NCI-H1092 treated with DMSO at 0.1 percent for 48 hours (cell line): ENCODE results near the gene FGFR3.
"Not testable (repeated sequence)": the region's sequence is repeated elsewhere in the genome, so short reads cannot be mapped to it uniquely, and the experiment has no call there.

Experiments used
- DNase-seq: peaks from one replicate; lab custom pipeline; 2025; lab: John Stamatoyannopoulos, UW

FGFR3 gene

GRCh38 chr4:1842339-1842895 lies 49.3 kb downstream of the FGFR3 start:
- no peak for DNase-seq

GRCh38 chr4:1842993-1843448 lies 49.9 kb downstream of the FGFR3 start:
- DNase-seq: no peak

- DNase-seq: no peak
Observed at GRCh38 chr4:1843852-1844251, 50.8 kb downstream of the FGFR3 start.

- not testable (repeated sequence) for DNase-seq
Observed at GRCh38 chr4:1844618-1845017, 51.5 kb downstream of the FGFR3 start.

GRCh38 chr4:1846580-1846979 lies 53.5 kb downstream of the FGFR3 start:
- no peak for DNase-seq

- no peak for DNase-seq
Observed at GRCh38 chr4:1850276-1850675, 57.2 kb downstream of the FGFR3 start.

GRCh38 chr4:1851160-1851559 lies 58.1 kb downstream of the FGFR3 start:
- no peak for DNase-seq

- DNase-seq: no peak
Observed at GRCh38 chr4:1851575-1852410, 58.7 kb downstream of the FGFR3 start.

GRCh38 chr4:1852904-1853623 lies 60.0 kb downstream of the FGFR3 start:
- DNase-seq: no peak

GRCh38 chr4:1854752-1855151 lies 61.7 kb downstream of the FGFR3 start:
- no peak for DNase-seq

GRCh38 chr4:1855333-1856070 lies 62.4 kb downstream of the FGFR3 start:
- peak; percentile 65 for DNase-seq

- DNase-seq: peak; percentile 93
Observed at GRCh38 chr4:1856071-1856942, 63.2 kb downstream of the FGFR3 start, which contains the start of gene LETM1. Gene LETM1 (minus strand): TSS chr4:1856156. CDS start chr4:1855950, 206 bp downstream.

GRCh38 chr4:1856943-1857699 lies 64.0 kb downstream of the FGFR3 start:
- DNase-seq: no peak

GRCh38 chr4:1857931-1858330 lies 64.8 kb downstream of the FGFR3 start:
- no peak for DNase-seq
